Measurements from ENCODE around the gene H1-8. TPM values are rescaled to one million over a fixed set of nuclear protein-coding genes. Genes with fewer than 3 reads are reported as not detected.

H1-8 gene
- polyA plus RNA-seq, 1 experiment, result not detected

- Histone ChIP-seq H3K4me3 (ENCODE audit: low read depth, low read length) (no peak overlapping the region), H3K27me3 (ENCODE audit: control insufficient read depth, insufficient read depth, low read length) (no peaks in the 10 kb centered on the region), H3K36me3 (ENCODE audit: control insufficient read depth, insufficient read depth, low read length) (peaks cover 25% of the 10 kb centered on the region)
- CTCF ChIA-PET, result interaction anchor here (0.6 to 1.8 kb wide), 3 partner anchors 12 to 75 kb away, joined by 3 to 5 read pairs (median 3); no protein-coding TSS in a partner anchor
- POLR2A ChIA-PET, result interaction anchor here (0.6 kb wide), 1 partner anchor 21 kb away, joined by 3 read pairs; no protein-coding TSS in a partner anchor
- no peak for DNase-seq (ENCODE audit: low read depth)
- no peak for TF ChIP-seq CTCF (IDR thresholded peaks at IDR 0.05; ENCODE audit: insufficient read depth, low read depth, low read length)
Observed at GRCh38 chr3:129564981-129565644, 22.1 kb downstream of the H1-8 start.

GRCh38 chr3:129565902-129566301 is 22.9 kb downstream of the H1-8 start:
- H3K4me3 ChIP-seq (ENCODE audit: low read depth, low read length), result no peak overlapping the region
- H3K27me3 ChIP-seq (ENCODE audit: control insufficient read depth, insufficient read depth, low read length), result no peaks in the 10 kb centered on the region
- ChIA-PET POLR2A (interaction anchor here (0.6 kb wide), 1 partner anchor 21 kb away, joined by 3 read pairs; no protein-coding TSS in a partner anchor), CTCF (interaction anchor here (0.9 to 1.8 kb wide), 3 partner anchors 12 to 76 kb away, joined by 3 to 5 read pairs (median 4); no protein-coding TSS in a partner anchor)
- DNase-seq (ENCODE audit: low read depth), result no peak
- TF ChIP-seq CTCF (IDR thresholded peaks at IDR 0.05; ENCODE audit: insufficient read depth, low read depth, low read length), result no peak
- peaks cover 29% of the 10 kb centered on the region for H3K36me3 ChIP-seq (ENCODE audit: control insufficient read depth, insufficient read depth, low read length)

GRCh38 chr3:129567176-129567705 is 24.3 kb downstream of the H1-8 start:
- no peak for TF ChIP-seq CTCF (IDR thresholded peaks at IDR 0.05; ENCODE audit: insufficient read depth, low read depth, low read length)
- H3K36me3 ChIP-seq (ENCODE audit: control insufficient read depth, insufficient read depth, low read length), result peaks cover 33% of the 10 kb centered on the region
- no peak overlapping the region for H3K4me3 ChIP-seq (ENCODE audit: low read depth, low read length)
- H3K27me3 ChIP-seq (ENCODE audit: control insufficient read depth, insufficient read depth, low read length), result no peaks in the 10 kb centered on the region
- CTCF ChIA-PET, result interaction anchor here (0.9 to 1.1 kb wide), 2 partner anchors 9 to 29 kb away, joined by 3 read pairs; no protein-coding TSS in a partner anchor
- POLR2A ChIA-PET, result interaction anchor here (0.6 kb wide), 1 partner anchor 9 kb away, joined by 3 read pairs; no protein-coding TSS in a partner anchor
- DNase-seq (ENCODE audit: low read depth), result no peak

GRCh38 chr3:129567939-129568338 is 25.0 kb downstream of the H1-8 start:
- Histone ChIP-seq H3K4me3 (ENCODE audit: low read depth, low read length) (no peak overlapping the region), H3K27me3 (ENCODE audit: control insufficient read depth, insufficient read depth, low read length) (no peaks in the 10 kb centered on the region), H3K36me3 (ENCODE audit: control insufficient read depth, insufficient read depth, low read length) (peaks cover 30% of the 10 kb centered on the region)
- DNase-seq (ENCODE audit: low read depth), result no peak
- POLR2A ChIA-PET, result no interaction called here
- no peak for TF ChIP-seq CTCF (IDR thresholded peaks at IDR 0.05; ENCODE audit: insufficient read depth, low read depth, low read length)
- CTCF ChIA-PET, result interaction anchor here (1.2 kb wide), 1 partner anchor 81 kb away, joined by 3 read pairs; no protein-coding TSS in a partner anchor

- Histone ChIP-seq H3K4me3 (ENCODE audit: low read depth, low read length) (no peak overlapping the region), H3K27me3 (ENCODE audit: control insufficient read depth, insufficient read depth, low read length) (no peaks in the 10 kb centered on the region), H3K36me3 (ENCODE audit: control insufficient read depth, insufficient read depth, low read length) (peaks cover 33% of the 10 kb centered on the region)
- ChIA-PET CTCF (interaction anchor here (1.7 kb wide), 1 partner anchor 11 kb away, joined by 3 read pairs; no protein-coding TSS in a partner anchor), POLR2A (no interaction called here)
- no peak for TF ChIP-seq CTCF (IDR thresholded peaks at IDR 0.05; ENCODE audit: insufficient read depth, low read depth, low read length)
- DNase-seq (ENCODE audit: low read depth), result no peak
Observed at GRCh38 chr3:129569856-129570255, 26.9 kb downstream of the H1-8 start.
